HG03095 (cell line): Measurements from ENCODE around the gene JARID2.

ENCODE experiments used
- ATAC-seq: cut with Tn5 transposase; IDR thresholded peaks from one replicate; pipeline ENCODE4 v1.9.1; 2021; ENCODE audit warnings: moderate library complexity; ENCODE audit not compliant: unreplicated experiment

The JARID2 gene

DNA sequence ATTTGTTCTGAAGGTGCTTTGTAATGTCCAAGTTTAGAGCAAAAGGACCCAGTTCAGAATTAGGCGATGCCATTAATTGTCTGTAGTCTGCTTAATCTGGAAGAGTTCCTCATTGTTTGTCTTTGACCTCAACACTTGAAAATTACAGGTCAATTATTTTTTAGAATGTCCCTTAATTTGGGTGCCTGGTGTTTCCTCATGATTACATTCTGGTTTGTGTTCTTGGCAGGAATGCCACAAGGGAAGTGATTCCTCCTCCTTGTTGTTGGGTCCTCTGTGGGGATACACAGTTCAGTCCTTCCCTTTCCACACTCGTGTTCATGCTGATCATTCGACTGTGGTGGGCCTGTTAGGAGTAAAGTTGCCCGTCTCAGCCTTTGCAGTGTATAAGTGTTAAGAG lies 207.3 kb downstream of the JARID2 start:
- ATAC-seq = no peak

GRCh38 chr6:15453622-15454021 lies 207.8 kb downstream of the JARID2 start:
- no peak for ATAC-seq

DNA sequence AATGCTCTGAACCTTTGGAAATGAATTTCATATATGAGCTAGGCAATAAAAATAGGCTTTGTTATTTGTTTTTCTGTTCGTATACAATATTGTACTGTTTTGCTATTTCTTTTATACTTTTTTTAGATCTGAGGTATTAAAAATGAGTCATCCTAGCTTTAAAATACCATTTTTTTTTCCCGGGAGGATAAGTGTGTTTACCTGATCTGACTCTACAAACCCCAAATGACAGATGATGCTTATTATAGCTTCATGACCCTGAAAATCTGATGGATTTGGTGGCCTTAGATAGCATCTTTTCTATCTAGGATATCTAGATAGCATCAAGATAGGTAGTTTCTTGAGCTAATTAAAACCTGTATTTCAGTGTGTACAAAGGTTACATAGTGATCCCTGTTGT lies 210.6 kb downstream of the JARID2 start:
- ATAC-seq = no peak

DNA sequence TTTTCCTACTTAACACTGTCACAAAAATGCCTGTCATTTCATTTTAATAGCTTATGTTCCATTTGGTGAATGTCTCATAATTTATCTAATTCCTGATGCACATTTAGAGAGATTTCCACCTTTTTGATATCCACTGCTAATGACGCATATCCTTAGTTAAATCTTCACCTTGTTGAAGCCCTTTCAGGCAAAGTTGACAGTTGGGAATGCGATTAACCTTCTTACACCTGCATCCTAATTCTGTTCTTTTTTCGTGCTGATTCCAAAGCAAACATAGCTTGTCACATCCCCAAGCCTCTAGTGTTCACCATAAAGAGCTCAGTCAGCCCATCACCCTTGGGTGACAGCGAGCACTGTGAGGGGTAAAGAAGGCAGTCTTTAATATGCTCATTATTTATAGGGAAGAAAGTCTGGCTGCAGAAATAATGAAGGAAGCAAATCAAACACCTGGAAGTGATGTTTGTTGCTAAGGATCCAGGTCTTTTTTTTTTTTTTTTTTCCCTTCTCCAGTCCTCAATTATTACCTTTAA lies 211.3 kb downstream of the JARID2 start:
- no peak for ATAC-seq

DNA sequence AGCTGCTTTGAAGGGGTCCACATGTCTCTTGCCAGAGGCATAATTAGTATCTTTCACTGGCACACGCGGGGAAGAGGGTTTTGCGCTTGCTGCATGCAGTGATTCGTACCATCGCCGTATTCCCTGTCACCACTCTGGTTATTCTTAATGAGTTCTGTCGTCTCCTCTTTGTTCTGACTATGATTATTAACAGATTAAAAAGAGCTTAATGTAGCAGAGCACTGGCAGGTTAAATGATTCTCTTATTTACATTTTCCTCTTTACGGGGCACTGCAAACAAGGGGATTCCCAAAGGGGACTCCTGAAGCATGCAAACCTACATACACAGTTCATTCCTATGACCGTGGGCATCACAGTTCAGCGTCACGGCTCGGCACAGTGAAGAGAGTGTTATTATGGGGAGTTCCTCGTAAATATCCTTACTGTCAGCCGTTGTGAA lies 212.2 kb downstream of the JARID2 start:
- no peak for ATAC-seq

DNA sequence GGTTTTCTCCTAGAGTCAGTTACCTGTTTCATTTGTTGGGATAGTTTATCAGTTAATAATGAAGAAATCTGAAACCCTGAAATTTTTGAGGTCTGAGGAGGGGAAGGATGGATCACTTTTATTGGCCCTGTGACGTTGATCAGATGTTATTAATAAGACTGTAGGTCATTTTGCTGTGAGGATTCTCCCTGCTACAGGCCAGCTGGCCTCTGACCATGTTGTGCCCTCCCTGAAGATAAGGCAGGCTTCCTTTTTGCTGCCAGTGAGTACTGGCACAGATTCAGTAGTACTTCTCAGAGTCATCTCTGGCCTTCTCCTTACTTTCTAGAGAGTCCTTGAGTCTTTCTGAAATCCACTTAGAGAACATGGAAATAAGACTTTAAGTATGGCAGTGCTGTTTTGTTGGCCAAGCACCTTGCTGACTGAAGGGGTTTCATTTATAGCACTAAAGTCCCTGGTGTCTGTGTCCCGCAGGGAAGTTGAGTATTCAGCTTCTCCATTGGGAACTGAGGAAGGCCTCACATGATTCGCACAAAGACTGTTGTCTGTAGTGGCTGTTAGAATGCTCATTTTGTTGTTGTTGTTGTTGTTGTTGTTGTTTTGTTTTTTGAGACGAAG lies 214.3 kb downstream of the JARID2 start:
- no peak for ATAC-seq

GRCh38 chr6:15461127-15461944 lies 215.5 kb downstream of the JARID2 start:
- no peak for ATAC-seq

GRCh38 chr6:15462256-15462655 lies 216.4 kb downstream of the JARID2 start:
- ATAC-seq = no peak

- ATAC-seq = no peak
These were observed 217.1 kb downstream of the JARID2 start for GRCh38 chr6:15462717-15463525.

GRCh38 chr6:15464211-15464725 lies 218.4 kb downstream of the JARID2 start:
- ATAC-seq = no peak

DNA sequence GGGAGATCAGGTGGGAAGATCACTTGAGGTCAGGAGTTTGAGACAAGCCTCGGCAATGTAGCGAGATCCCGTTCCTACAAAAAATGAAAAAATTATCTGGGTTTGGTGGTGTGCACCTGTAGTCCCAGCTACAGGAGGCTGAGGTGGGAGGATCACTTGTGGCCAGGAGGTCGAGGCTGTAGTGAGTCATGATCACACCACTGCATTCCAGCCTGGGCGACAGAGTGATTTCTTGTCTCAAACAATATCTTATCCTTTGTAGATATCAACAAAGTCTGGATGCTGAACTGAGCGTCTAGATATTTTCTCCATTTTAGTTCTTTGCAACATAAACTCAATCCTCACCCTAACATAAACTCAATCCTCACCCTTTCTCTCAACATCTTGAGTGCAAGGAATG lies 219.3 kb downstream of the JARID2 start:
- no peak for ATAC-seq

GRCh38 chr6:15470746-15471145 lies 224.9 kb downstream of the JARID2 start:
- no peak for ATAC-seq

DNA sequence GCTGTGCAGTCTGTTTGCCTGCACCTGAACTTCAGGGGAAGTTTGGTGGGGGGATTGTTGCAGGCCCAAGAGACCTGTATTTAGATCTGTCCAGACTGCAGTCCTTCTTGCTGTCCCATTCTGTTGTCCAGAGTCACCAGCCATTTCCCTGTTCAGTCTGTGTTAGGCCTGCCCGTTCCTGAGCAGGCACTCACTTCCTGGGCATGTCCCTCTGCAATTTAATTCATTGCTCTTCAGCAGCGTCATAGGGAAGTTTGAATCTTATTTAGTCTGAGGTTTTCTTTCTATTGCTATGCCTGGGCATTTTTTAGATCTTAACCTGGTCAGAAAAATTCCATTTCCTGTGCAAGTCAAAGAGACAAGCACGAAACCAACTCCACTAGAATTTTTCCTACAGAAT lies 226.8 kb downstream of the JARID2 start:
- ATAC-seq = no peak

GRCh38 chr6:15473174-15473573 lies 227.3 kb downstream of the JARID2 start:
- ATAC-seq = no peak

- no peak for ATAC-seq
These were observed 227.9 kb downstream of the JARID2 start for GRCh38 chr6:15473741-15474161.

DNA sequence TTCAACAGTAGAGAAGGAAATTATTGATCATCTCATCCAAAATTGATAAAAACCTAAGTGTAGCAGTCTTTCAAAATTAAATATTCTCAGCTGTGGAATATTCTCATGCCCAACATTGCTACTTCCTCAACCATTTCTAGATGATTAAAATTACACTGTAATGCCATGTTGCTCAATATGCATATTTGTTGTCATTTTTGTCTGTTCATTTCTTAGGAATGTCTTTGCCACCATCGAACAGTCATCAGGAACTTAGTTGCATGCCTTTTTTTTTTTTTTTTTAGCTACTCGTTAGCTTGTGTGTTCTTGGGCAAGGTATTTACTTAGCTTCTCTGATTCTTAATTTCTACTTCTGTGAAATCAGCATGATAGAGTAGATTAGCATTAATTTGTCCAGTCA lies 228.3 kb downstream of the JARID2 start:
- ATAC-seq = no peak

- no peak for ATAC-seq
These were observed 229.4 kb downstream of the JARID2 start for GRCh38 chr6:15475261-15475660.

GRCh38 chr6:15475872-15476271 lies 230.0 kb downstream of the JARID2 start:
- ATAC-seq = no peak

DNA sequence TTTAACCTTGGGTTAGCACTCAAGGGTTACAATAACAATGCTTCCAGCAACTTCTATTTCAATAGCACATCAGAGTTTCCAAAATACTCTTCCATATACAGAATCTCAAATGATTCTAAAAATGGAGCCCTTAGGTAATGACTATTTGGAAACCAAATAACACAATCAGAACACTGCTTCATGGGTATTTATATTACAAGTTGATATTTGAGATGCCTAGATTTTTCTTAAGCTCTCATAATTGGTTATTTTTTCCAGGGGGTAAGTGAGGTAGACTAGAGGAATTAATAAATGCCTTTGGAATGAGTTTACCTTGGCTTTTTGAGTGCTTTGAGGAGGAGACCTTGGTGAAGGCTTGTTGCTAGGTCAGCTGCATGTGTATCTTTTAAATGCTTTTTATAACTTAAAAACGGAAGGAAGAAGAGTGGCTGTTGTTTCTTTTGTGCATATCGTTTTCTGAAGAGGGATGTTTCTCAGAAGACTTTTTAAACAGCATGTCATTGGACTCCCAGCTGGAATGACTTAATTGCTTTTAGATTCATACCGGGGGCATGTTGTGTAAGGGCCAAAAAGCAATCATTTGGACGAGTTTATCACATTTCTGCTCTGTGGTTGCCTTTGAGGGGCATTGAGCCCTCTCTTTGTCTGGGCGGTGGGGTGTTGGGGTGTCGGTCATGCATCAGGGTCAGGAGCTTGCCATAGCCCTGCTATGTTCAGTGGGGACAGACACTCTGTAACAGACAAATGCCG lies 230.9 kb downstream of the JARID2 start:
- no peak for ATAC-seq

DNA sequence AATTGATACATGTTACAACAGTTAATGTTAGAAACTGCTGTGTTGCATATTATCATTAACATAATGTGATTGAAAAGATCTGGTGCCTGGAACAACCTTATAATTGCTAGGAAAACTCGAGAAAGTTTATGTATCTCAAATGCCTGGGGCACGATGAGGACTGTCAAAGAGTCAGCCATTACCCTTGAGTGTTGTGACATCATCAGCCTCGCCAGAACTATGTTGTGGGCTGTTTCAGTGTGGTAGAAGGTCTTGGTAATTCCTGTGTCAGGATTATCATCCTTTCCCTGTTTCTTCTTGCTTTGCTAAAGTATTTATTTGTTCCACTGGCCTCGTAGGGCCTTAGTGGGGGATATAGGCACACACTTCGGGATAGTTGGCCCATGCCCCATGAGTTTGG lies 231.9 kb downstream of the JARID2 start:
- no peak for ATAC-seq

- no peak for ATAC-seq
These were observed 233.9 kb downstream of the JARID2 start for GRCh38 chr6:15479761-15480160.
